GM12878 (cell line): ENCODE results near the gene DNAJC5. TPM values are rescaled to one million over a fixed set of nuclear protein-coding genes. Genes with fewer than 3 reads are reported as not detected.

ENCODE experiments used
- ATAC-seq: fragments of 200-7000 bp; cut with Tn5 transposase; 3 replicates; pipeline ENCODE4 v1.9.1; 2020; ENCODE audit warnings: mild to moderate bottlenecking, moderate library complexity
- BruUV-seq: library from RNA; stranded (reverse); fragments of 400-500 nt; replicated peaks from 2 replicates; lab custom pipeline; 2021; lab: Mats Ljungman, UMichigan
- CTCF ChIA-PET: fragments of 300-600 bp; sonication (Branson Sonifier 250); formaldehyde crosslinking; extraction: SDS; loops from one replicate; lab custom pipeline; 2021; ENCODE audit warnings: inconsistent platforms; lab: Yijun Ruan, JAX
- POLR2A ChIA-PET: fragments of 350-600 bp; formaldehyde crosslinking; extraction: SDS; loops from one replicate; lab custom pipeline; 2021; ENCODE audit warnings: inconsistent platforms; lab: Charles Lee
- RAD21 ChIA-PET: fragments of 300-600 bp; sonication (Branson Sonifier 250); formaldehyde crosslinking; loops from one replicate; lab custom pipeline; 2023; ENCODE audit warnings: antibody characterized with exemption; ENCODE audit not compliant: unreplicated experiment; lab: Charles Lee
- SMC1A ChIA-PET: fragments of 300-600 bp; sonication (Branson Sonifier 250); formaldehyde crosslinking; loops from one replicate; lab custom pipeline; 2023; ENCODE audit not compliant: unreplicated experiment, uncharacterized antibody; lab: Charles Lee
- DNase-seq: peaks from one replicate; pipeline ENCODE4 v3.0.0-alpha.2; 2011; ENCODE audit warnings: low read depth, low spot score
- FAIRE-seq: peaks from 3 replicates; lab custom pipeline; 2011; peaks lifted over from hg19 to GRCh38; lab: Jason Lieb, UNC
- H2AFZ ChIP-seq: 2 replicates; pipeline ENCODE4 v1.6.0; 2011; ENCODE audit warnings: low read depth, low read length, control low read depth; ENCODE audit not compliant: control insufficient read depth
- H3K27ac ChIP-seq: 2 replicates; pipeline ENCODE4 v1.5.1; 2011; ENCODE audit warnings: control low read depth; ENCODE audit not compliant: control insufficient read depth, insufficient read depth
- H3K27me3 ChIP-seq, 2 experiments: replicated peaks in 1 of 2; 2 replicates each; pipeline versions ENCODE4 v1.6.0 to v1.6.1; 2011; ENCODE audit warnings: low read length in 1 of 2; ENCODE audit not compliant: control insufficient read depth in 2 of 2, insufficient read depth in 2 of 2
- H3K36me3 ChIP-seq, 2 experiments: 2 replicates each; pipeline ENCODE4 v1.5.1; 2011; ENCODE audit warnings: low read length in 1 of 2; ENCODE audit not compliant: control insufficient read depth in 2 of 2, insufficient read depth in 2 of 2
- H3K4me1 ChIP-seq: 2 replicates; pipeline ENCODE4 v1.6.1; 2011; ENCODE audit warnings: mild to moderate bottlenecking, low read length, moderate library complexity, mixed read lengths; ENCODE audit not compliant: control insufficient read depth, insufficient read depth
- H3K4me2 ChIP-seq: 2 replicates; pipeline ENCODE4 v1.6.0; 2011; ENCODE audit warnings: control low read depth; ENCODE audit not compliant: control insufficient read depth, insufficient read depth
- H3K4me3 ChIP-seq: fragments of 200-600 bp; sonication (generic); 2 replicates; pipeline ENCODE4 v1.5.1; 2016
- H3K79me2 ChIP-seq: 2 replicates; pipeline ENCODE4 v1.6.0; 2011; ENCODE audit warnings: low read length; ENCODE audit not compliant: control insufficient read depth, insufficient read depth
- H3K9ac ChIP-seq: 2 replicates; pipeline ENCODE4 v1.8.0; 2011; ENCODE audit warnings: low read length, control low read depth, mixed read lengths; ENCODE audit not compliant: control insufficient read depth, insufficient read depth
- H3K9me3 ChIP-seq: replicated peaks from 3 replicates; pipeline ENCODE4 v1.5.1; 2011; ENCODE audit warnings: mild to moderate bottlenecking, low read length; ENCODE audit not compliant: control insufficient read depth, insufficient read depth
- H4K20me1 ChIP-seq: 2 replicates; pipeline ENCODE4 v1.6.0; 2011; ENCODE audit not compliant: control insufficient read depth, insufficient read depth
- CBX5 ChIP-seq: sonication (generic); IDR thresholded peaks from 2 replicates; pipeline ENCODE4 v1.6.1; 2016; ENCODE audit warnings: low read depth, moderate library complexity, mild to moderate bottlenecking, inconsistent platforms
- CHD2 ChIP-seq: IDR thresholded peaks from 2 replicates; pipeline ENCODE4 v1.6.1; 2011; ENCODE audit warnings: low read depth, low read length, improper control_type of control experiment, borderline replicate concordance
- CHD4 ChIP-seq: fragments of 200-600 bp; sonication (generic); IDR thresholded peaks from 2 replicates; pipeline ENCODE4 v1.6.1; 2016; ENCODE audit warnings: mild to moderate bottlenecking
- E2F4 ChIP-seq: IDR thresholded peaks from 2 replicates; pipeline ENCODE4 v1.6.1; 2012; ENCODE audit warnings: low read depth, low read length, improper control_type of control experiment
- FOXK2 ChIP-seq: fragments of 450-650 bp; IDR thresholded peaks from 2 replicates; pipeline ENCODE4 v1.6.1; 2017; ENCODE audit warnings: mild to moderate bottlenecking, moderate library complexity
- MYC ChIP-seq: IDR thresholded peaks from 2 replicates; pipeline ENCODE4 v1.6.1; 2011; ENCODE audit warnings: mild to moderate bottlenecking, low read length, moderate library complexity, inconsistent platforms; ENCODE audit not compliant: insufficient read depth, insufficient replicate concordance, insufficient read length, severe bottlenecking
- RBBP5 ChIP-seq: fragments of 200-600 bp; sonication (generic); conservative IDR thresholded peaks from 2 replicates; pipeline ENCODE4 v1.6.1; 2016
- RCOR1 ChIP-seq: conservative IDR thresholded peaks from 2 replicates; pipeline ENCODE4 v1.6.1; 2012; ENCODE audit warnings: low read depth, low read length, improper control_type of control experiment
- REST ChIP-seq: IDR thresholded peaks from 2 replicates; pipeline ENCODE4 v1.6.1; 2012; ENCODE audit warnings: mild to moderate bottlenecking, low read depth, low read length
- RUNX3 ChIP-seq: IDR thresholded peaks from 2 replicates; pipeline ENCODE4 v1.6.1; 2012; ENCODE audit warnings: low read length, inconsistent platforms
- TCF7 ChIP-seq: IDR thresholded peaks from 2 replicates; pipeline ENCODE4 v1.6.1; 2014; ENCODE audit warnings: antibody characterized with exemption, borderline replicate concordance
- ZBTB33 ChIP-seq: fragments of 450-650 bp; IDR thresholded peaks from 2 replicates; pipeline ENCODE4 v1.6.1; 2017; ENCODE audit warnings: mild to moderate bottlenecking
- WGBS: methylation state at CpG from one replicate; pipeline ENCODE4 v1.1.6; 2016; ENCODE audit warnings: low lambda C conversion rate; ENCODE audit not compliant: insufficient replicate concordance, insufficient coverage; ENCODE audit errors: missing lambda C conversion rate; 5-methylcytosine and 5-hydroxymethylcytosine counted together
- in situ Hi-C: fragments of 300-500 bp; cut with MboI; formaldehyde crosslinking; loops from 9 replicates; pipeline ENCODE4 v1.14.3; 2018; ENCODE audit warnings: mixed read lengths
- intact Hi-C: fragments of 100-400 bp; cut with micrococcal nuclease; formaldehyde crosslinking; loops from one replicate; pipeline ENCODE4 v1.14.2; 2022; ENCODE audit not compliant: unreplicated experiment
- polyA plus RNA-seq, 11 experiments: library from polyadenylated mRNA; depleted of rRNA in 4 of 11; unstranded in 6 of 11; stranded (reverse) in 5 of 11; fragments of >200 nt; fragmentation: Nextera tagmentation in 4 of 11; fragmentation: Illumina TruSeq in 1 of 11; extraction: Ambion mirVana in 4 of 11; extraction: Trizol in 1 of 11; gene quantifications; 1 replicate in 1 of 11; 2 replicates in 10 of 11; pipeline versions ENCODE4 v1.2.1 to v1.2.3, GENCODE V29; 2011 to 2016; ENCODE audit warnings: inconsistent platforms in 2 of 11, missing spikeins in 2 of 11, low read depth in 1 of 11
- total RNA-seq, 4 experiments: library from RNA; depleted of rRNA in 3 of 4; stranded (reverse); fragments of >200 nt in 3 of 4; fragmentation: Illumina TruSeq in 1 of 4; extraction: Trizol in 1 of 4; gene quantifications; 2 replicates each; pipeline versions ENCODE4 v1.2.1 to v1.2.3, GENCODE V29; 2013 to 2021

The DNAJC5 gene
- total and polyA plus RNA-seq, 10 of the 15 experiments (the other 5 are each of a cell fraction or from before 2014, with no cell fraction given): 0.69 to 36.8 (median 17.0) TPM

GRCh38 chr20:63917811-63918210 lies 22.9 kb downstream of the DNAJC5 start:
- no peak overlapping the region for H3K4me3 ChIP-seq
- DNase-seq (no peak), ATAC-seq (no peak), FAIRE-seq (peak; percentile 52)
- POLR2A ChIA-PET: no interaction called here
- H3K27me3 ChIP-seq: no peaks in the 10 kb centered on the region
- TF ChIP-seq E2F4: no peak
- TF ChIP-seq RUNX3: peak; percentile 55
- 56% methylated on average over 11 of the region's 11 CpGs for WGBS
- BruUV-seq: no TSS peak
- no peaks in the 10 kb centered on the region for H4K20me1 ChIP-seq
- no peak overlapping the region for H2AFZ ChIP-seq
- peak overlapping the region; percentile 8; the same call in 1 of the 2 replicates for H3K4me2 ChIP-seq
- peaks cover 3% of the 10 kb centered on the region for H3K4me1 ChIP-seq
- in situ Hi-C loops: no loop called here
- SMC1A ChIA-PET: no interaction called here
- intact Hi-C loops: no loop called here
- no peak overlapping the region for H3K9ac ChIP-seq
- H3K36me3 ChIP-seq: peaks cover 4 to 12% of the 10 kb centered on the region in 2 experiments; a peak in 3 of 4 replicates
- peak overlapping the region; percentile 13; the same call in 1 of the 2 replicates for H3K27ac ChIP-seq
- peaks cover 2% of the 10 kb centered on the region; the same call in 2 of the 3 replicates for H3K9me3 ChIP-seq
- CTCF ChIA-PET: no interaction called here
- RAD21 ChIA-PET: interaction anchor here (1.6 kb wide), 1 partner anchor 21 kb away, joined by 4 read pairs; no protein-coding TSS in a partner anchor
- H3K79me2 ChIP-seq: peaks cover 16% of the 10 kb centered on the region

- peaks cover 10% of the 10 kb centered on the region for H3K79me2 ChIP-seq
- no peak overlapping the region for H2AFZ ChIP-seq
- ATAC-seq (no peak), FAIRE-seq (no peak), DNase-seq (no peak)
- peaks cover 4 to 12% of the 10 kb centered on the region in 2 experiments; a peak in 3 of 4 replicates for H3K36me3 ChIP-seq
- ChIA-PET RAD21 (no interaction called here), SMC1A (no interaction called here), CTCF (no interaction called here), POLR2A (no interaction called here)
- H3K9me3 ChIP-seq: no peaks in the 10 kb centered on the region; the same call in 1 of the 3 replicates
- in situ Hi-C loops: no loop called here
- no TSS peak for BruUV-seq
- no peaks in the 10 kb centered on the region for H3K27me3 ChIP-seq
- H3K4me1 ChIP-seq: peaks cover 3% of the 10 kb centered on the region
- no peak overlapping the region for H3K4me2 ChIP-seq
- H3K9ac ChIP-seq: no peak overlapping the region
- H3K4me3 ChIP-seq: no peak overlapping the region
- H3K27ac ChIP-seq: no peak overlapping the region
- no peak for TF ChIP-seq RCOR1
- no peak for TF ChIP-seq REST
- TF ChIP-seq FOXK2: no peak
- no peak for TF ChIP-seq MYC
- no peak for TF ChIP-seq ZBTB33
- TF ChIP-seq TCF7: no peak
- TF ChIP-seq CBX5: no peak
- no peak for TF ChIP-seq CHD2
- no peak for TF ChIP-seq RBBP5
- TF ChIP-seq CHD4: no peak
- WGBS: 86% methylated on average over 19 of the region's 19 CpGs
- intact Hi-C loops: no loop called here
- no peaks in the 10 kb centered on the region for H4K20me1 ChIP-seq
Measured at GRCh38 chr20:63919130-63919529, 24.2 kb downstream of the DNAJC5 start.
